Stimulated activated CD8-positive, alpha-beta memory T cell treated with anti-CD3 and anti-CD28 coated beads, Interleukin-4, amount 100 ng/mL, for 4 hours (primary cell): ENCODE data around the gene TINAGL1.
"Not testable (repeated sequence)": the region's sequence is repeated elsewhere in the genome, so short reads cannot be mapped to it uniquely, and the experiment has no call there.

Source experiments
- DNase-seq, 2 donors: peaks; one replicate each; pipeline ENCODE4 v3.0.0-alpha.2; 2020; ENCODE audit warnings: low read depth in 2 of 2, low spot score in 1 of 2

TINAGL1 gene

GRCh38 chr1:31583995-31584868, 7.9 kb downstream of the TINAGL1 start:
- DNase-seq: no peak

- no peak for DNase-seq
These were observed 8.8 kb downstream of the TINAGL1 start for GRCh38 chr1:31584869-31585735.

- no peak for DNase-seq
These were observed 9.5 kb downstream of the TINAGL1 start for GRCh38 chr1:31585736-31586365.

- no peak for DNase-seq
These were observed 10.3 kb downstream of the TINAGL1 start for GRCh38 chr1:31586376-31587327.

- DNase-seq: not testable (repeated sequence)
These were observed 11.0 kb downstream of the TINAGL1 start for GRCh38 chr1:31587328-31587699.

GRCh38 chr1:31587720-31588423, 11.6 kb downstream of the TINAGL1 start:
- DNase-seq: no peak

- no peak for DNase-seq
These were observed 12.6 kb downstream of the TINAGL1 start for GRCh38 chr1:31588751-31589515.

GRCh38 chr1:31591425-31592093, 15.2 kb downstream of the TINAGL1 start:
- DNase-seq: no peak

GRCh38 chr1:31592132-31592531, 15.8 kb downstream of the TINAGL1 start:
- DNase-seq: no peak

GRCh38 chr1:31593136-31593665, 16.9 kb downstream of the TINAGL1 start:
- DNase-seq: no peak

GRCh38 chr1:31593770-31594632, 17.7 kb downstream of the TINAGL1 start:
- DNase-seq: peak in 1 of 2 donors; percentile 25

- no peak for DNase-seq
These were observed 19.8 kb downstream of the TINAGL1 start for GRCh38 chr1:31595836-31596736.

GRCh38 chr1:31596737-31597097, 20.4 kb downstream of the TINAGL1 start:
- no peak for DNase-seq

GRCh38 chr1:31598980-31599379, 22.7 kb downstream of the TINAGL1 start:
- DNase-seq: no peak

GRCh38 chr1:31600641-31601040, 24.3 kb downstream of the TINAGL1 start:
- DNase-seq: no peak

- DNase-seq: no peak
These were observed 25.8 kb downstream of the TINAGL1 start for GRCh38 chr1:31602081-31602480.
